Central memory CD4-positive, alpha-beta T cell (primary cell): Measurements from ENCODE around the gene SEMA3A.

Experiments used
- DNase-seq: peaks from one replicate; pipeline ENCODE4 v3.0.0; 2022

The SEMA3A gene

DNA sequence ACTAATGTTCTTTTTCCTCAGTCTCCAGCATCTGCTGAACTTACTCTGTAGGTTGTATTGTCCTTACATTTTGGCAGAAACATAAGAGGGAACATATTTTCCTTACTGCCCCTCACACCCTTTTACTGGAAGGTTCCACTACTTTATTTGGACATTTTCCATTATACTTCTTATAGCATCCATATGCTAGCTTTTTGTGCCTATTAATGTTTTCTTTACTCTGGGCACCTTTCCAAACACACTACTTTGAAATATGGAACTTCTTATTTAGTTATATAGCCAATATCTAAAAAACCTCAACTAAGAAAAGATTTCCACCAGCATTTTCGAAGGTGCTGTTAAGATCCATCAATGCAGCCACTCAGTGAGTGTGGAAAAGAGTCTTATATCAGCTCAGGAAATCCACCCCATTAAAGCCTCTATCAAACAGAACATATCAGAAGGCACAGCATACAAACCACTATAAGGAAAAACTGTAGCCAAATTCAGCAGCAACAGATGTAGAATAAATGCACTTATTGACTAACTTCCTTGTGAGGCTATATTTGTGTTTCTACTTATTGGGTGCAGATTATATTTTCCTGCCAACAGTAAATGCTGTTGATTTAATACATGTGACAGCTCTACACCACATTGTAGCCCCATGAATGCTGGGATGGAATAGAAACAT lies 273.2 kb downstream of the SEMA3A start:
- DNase-seq, result no peak

DNA sequence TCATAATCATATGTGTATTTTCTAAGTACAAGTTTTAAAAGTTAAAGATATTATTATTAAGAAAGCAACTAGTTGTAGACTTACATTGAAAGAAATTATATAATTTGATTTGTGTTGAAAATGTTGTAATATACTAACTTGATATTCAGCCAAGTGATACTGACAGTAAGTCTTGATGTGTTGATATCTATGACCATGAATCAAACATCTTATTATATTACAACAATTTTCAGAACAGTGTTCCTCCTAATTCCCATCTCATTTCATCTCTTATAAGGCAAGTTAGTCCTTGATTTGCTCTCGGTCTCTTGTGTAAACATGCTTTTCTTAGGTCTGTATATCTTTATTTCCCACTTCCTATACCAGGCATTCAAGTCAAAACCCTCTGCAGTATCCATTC lies 276.4 kb downstream of the SEMA3A start:
- no peak for DNase-seq

DNA sequence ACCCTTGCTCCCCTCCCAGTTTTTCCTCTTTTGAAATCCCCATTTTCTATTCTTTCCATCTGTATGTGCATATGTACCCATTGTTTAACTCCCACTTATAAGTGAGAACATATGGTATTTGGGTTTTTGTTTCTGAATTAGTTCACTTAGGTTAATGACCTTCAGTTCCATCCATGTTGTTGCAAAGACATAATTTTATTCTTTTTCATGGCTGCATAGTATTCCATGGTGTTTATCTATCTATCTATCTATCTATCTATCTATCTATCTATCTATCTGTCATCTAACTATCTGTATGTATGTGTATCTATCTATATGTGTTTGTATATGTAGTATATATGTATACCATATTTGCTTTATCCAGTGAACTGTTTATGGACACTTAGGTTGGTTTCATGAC lies 281.4 kb downstream of the SEMA3A start:
- no peak for DNase-seq

DNA sequence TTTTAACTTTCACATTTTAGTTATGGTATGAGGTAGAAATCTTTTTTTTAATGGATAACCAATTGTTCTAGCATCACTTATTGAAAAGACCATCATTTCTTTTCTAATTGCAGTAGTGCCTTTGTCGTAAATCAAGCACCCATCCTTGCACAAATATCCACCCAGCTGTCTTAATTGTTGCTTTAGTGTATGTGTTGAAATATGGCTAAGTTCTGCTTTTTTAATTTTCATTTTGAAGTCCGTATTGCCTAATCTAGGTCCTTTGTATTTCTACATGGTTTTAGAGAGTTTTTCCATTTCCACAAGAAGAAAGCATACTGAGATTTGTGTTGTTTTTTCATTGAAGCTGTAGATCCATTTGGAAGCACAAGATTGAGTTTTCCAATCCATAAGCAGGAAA lies 286.1 kb downstream of the SEMA3A start:
- no peak for DNase-seq
